CD4-positive, alpha-beta T cell treated with Interleukin-2 at 100 ng/mL for 4 hours (primary cell): ENCODE results near the gene TOX3.

Experiments
- DNase-seq: peaks from one replicate; pipeline ENCODE4 v3.0.0-alpha.2; 2020; ENCODE audit warnings: low spot score

TOX3 gene

GRCh38 chr16:52398021-52398420 is 148.9 kb downstream of the TOX3 start:
- no peak for DNase-seq

- no peak for DNase-seq
Measured at GRCh38 chr16:52393448-52393847, 153.5 kb downstream of the TOX3 start.

- no peak for DNase-seq
Measured at GRCh38 chr16:52389045-52389444, 157.9 kb downstream of the TOX3 start.
